NOMO-1 treated with DMSO at 0.1 percent for 48 hours (cell line): Measurements from ENCODE around the gene NFILZ.
"Not testable (repeated sequence)": the region's sequence is repeated elsewhere in the genome, so short reads cannot be mapped to it uniquely, and the experiment has no call there.

ENCODE experiments used
- DNase-seq: peaks from one replicate; lab custom pipeline; 2025; ENCODE audit not compliant: unreplicated experiment; lab: John Stamatoyannopoulos, UW

NFILZ gene

DNA sequence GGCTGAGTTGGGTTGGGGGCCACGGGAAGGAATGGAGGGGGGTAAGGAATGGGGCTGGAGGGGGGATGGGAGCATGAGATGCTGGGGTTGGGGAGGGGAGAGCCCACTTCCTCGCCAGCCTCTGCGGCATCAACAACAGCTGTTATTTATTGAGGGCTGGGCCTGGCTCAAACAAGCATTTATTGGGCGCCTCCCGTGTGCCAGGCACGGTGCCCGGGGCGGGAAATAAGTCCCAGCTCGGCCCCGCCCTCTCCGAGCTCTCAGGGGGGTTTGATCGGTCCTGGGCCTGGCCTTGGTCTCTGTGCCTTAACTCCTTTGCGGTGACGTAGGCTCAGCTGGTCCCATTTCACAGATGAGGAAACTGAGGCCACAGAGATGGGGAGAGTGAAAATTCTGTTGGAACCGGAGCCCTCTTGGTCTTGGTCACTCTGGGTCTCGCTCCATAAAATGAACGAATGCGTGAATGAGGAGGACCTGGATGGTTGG lies 19.0 kb upstream of the NFILZ start:
- DNase-seq = no peak

DNA sequence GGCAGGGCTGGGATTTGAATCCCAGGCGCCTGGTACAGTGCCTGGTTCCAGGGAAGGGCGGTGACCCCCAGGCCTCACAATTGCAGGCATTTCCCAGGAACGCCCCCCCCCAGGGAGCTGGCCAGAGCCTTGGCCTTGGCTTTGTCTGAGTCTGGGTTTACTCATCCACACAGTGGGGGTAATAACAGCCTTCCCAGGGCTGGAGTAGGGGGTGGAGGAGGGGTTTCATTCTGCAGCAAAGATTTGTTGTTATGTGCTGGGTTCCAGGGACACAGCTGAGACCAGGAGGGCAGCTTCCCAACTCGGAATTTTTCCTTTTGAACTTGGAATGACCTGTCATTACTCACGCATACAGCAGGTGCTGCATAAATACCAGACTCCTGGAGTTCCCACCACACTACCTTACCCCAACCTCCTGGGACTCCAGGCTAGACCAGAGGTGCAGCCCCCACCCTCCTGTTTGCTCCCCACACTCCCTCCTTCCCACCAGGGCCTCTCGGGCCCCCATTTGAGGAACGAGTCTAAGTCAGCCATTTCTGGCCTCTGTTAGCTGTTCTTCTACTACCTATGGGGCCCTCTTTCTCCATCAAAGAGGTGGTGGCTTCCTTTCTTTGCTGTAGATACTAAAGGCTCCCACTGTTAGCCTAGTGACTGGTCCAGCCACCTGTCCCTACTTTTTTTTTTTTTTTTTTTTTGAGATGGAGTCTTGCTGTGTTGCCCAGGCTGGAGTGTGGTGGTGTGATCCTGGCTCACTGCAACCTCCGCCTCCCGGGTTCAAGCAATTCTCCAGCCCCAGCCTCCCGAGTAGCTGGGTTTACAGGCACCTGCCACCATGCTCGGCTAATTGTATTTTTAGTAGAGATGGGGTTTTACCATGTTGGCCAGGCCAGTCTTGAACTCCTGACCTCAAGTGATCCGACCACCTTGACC lies 18.3 kb upstream of the NFILZ start:
- DNase-seq = no peak

DNA sequence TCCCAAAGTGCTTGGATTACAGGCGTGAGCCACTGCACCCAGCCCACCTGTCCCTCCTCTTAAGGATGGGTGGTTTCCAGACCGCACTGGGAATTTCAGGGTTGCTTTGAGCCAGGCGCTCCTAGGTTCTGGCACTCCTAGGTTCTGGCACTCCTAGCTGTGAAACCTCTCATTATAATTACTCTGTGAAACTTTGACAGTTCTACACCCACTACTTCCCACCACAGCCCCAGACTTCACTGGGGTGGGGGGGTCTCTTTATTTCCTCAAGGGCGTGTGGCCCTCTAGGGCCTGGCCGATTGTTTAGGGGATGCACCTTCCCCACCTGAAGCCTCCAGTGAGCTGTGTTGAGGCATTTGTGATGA lies 17.6 kb upstream of the NFILZ start:
- no peak for DNase-seq

DNA sequence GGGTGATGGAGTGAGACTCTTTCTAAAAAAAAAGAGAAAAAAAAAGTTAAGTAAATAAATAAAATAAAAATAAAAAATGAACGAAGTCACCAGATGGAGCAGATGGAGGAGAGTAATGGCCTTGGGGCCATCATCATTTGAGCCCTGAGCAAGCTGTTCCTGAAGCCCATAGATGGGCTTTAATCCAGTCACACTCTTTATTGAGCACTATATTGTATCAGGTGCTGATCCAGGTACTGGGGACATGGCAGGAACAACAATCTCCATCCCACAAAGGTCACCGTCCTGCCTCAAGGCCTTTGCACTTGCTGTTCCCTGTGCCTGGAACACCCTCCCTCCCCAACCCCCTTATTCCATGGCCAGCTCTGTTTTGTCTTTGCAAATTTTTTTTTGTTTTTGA lies 16.0 kb upstream of the NFILZ start:
- no peak for DNase-seq

GRCh38 chr19:8615024-8615423 lies 15.4 kb upstream of the NFILZ start:
- DNase-seq = no peak

DNA sequence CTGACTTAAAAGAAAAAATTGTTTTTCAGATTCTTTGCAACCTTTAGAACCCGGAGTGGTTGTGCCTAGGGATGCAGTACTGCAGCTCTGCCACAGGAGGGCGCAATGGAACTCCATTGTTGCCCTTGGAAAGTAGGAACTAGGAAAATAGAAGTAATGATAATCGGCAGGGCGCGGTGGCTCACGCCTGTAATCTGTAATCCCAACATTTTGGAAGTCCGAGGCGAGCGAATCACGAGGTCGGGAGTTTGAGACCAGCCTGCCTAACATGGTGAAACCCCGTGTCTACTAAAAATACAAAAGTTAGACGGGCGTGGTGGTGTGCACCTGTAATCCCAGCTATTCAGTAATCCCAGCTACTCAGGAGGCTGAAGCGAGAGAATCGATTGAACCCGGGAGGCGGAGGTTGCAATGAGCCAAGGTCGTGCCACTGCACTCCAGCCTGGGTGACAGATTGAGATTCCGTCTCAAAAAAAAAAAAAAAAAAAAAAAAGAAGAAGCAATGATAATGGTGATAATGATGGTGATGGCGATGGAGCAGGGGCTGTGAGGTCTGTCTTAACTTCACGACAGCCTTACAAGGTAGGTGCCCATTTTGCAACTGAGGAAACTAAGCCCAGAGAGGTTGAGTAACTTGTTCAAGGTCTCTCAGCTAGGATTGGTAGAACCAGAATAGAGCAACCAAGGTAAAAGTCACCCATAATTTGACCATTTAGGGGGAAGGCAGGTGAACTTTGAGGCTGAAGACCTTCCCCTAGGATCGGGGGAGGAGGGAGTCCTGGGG lies 14.4 kb upstream of the NFILZ start:
- peak; percentile 66 for DNase-seq

DNA sequence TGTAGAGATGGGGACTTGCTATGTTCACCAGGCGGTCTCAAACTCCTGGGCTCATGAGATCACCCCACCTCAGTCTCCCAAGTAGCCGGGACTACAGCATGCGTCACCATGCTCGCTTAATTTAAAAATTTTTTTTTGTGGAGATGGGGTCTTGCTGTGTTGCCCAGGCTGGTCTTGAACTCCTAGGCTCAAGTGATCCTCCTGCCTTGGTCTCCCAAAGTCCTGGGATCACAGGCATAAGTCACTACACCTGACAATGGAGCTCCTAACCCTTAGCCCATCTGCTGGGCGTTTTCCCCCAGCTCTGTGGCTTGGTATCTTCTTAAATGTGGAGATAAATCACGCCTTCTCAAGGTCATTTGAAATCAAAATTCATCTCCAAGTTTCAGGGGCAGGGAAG lies 13.6 kb upstream of the NFILZ start:
- no peak for DNase-seq

- DNase-seq = not testable (repeated sequence)
Measured at GRCh38 chr19:8617325-8617724, 13.1 kb upstream of the NFILZ start.

GRCh38 chr19:8617984-8618383 lies 12.4 kb upstream of the NFILZ start:
- no peak for DNase-seq

DNA sequence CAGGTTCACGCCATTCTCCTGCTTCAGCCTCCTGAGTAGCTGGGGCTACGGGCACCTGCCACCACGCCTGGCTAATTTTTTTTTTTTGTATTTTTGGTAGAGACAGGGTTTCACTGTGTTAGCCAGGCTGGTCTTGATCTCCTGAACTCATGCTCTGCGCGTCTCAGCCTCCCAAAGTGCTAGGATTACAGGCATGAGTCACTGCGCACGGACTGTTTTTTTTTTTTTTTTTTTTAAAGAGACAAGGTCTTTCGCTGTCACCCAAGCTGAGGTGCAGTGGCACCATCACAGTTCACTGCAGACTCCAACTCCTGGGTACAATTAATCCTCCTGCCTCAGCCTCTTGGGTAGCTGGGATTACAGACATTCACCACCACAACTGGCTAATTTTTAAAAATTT lies 11.7 kb upstream of the NFILZ start:
- DNase-seq = no peak

DNA sequence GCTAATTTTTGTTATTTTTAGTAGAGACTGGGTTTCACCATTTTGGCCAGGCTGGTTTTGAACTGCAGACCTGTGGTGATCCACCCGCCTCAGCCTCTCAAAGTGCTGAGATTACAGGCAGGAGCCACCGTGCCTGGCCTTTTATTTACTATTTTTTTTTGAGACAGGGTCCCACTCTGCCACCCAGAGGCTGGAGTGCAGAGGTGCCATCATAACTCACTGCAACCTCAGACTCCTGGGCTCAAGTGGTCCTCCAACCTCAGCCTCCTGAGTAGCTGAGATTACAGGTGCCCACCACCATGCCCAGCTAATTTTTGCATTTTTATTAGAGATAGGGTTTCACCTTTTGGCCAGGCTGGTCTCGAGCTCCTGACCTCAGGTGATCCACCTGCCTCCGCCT lies 7.5 kb upstream of the NFILZ start:
- not testable (repeated sequence) for DNase-seq

DNA sequence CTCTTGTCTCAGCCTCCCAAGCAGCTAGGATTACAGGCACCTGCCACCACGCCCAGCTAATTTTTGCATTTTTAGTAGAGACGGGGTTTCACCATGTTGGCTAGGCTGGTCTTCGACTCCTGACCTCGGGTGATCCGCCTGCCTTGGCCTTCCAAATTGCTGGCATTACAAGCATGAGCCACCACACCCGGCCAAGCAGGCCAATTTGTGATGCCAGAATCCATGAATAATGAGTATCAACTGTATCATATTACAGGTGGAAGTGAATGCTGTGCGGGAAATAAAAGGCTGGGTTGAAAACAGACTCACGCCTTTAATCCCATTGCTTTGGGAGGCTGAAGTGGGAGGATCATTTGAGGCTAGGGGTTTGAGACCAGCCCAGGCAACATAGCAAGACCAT lies 3.6 kb upstream of the NFILZ start:
- DNase-seq = no peak

DNA sequence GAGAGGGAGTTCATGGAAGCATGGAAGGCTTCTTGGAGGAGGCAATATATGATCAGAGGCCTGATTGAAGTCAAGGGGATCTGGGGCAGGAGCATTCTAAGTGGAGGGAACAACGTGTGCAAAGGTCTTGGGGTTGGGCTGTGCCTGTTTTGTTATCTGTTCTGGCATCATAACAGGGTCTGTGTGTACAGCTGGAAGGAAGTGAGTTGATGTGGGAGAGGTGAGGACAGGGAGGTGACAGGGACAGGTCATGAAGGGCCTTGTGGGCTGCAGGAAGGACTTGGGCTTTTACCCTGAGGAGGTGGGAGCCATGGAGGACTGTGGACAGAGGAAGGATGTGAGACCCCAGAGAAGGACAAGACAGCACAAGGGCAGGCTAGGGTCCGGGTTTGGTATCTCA lies 1.2 kb upstream of the NFILZ start:
- DNase-seq = no peak

- no peak for DNase-seq
Measured at GRCh38 chr19:8630796-8631424, 477 bp downstream of the NFILZ start.

GRCh38 chr19:8631425-8631819 lies 989 bp downstream of the NFILZ start:
- no peak for DNase-seq

DNA sequence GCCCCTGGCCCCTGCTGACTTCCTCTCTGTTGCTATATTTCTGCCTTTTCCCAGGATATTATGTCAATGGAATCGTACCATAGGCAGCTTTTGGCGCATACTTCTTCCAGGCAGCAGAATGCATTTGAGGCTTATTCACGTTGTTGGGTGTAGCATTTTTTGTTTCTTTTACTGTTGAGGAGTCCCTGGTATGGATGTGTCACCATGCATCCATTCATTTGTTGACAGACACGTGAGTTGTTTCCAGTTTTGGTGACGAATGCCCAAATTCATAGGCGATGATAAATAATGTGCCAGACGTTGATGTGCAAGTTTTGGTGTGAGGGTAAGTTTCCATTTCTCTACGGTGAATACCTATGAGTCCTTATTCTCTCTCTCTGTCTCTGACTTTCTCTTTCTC lies 5.0 kb downstream of the NFILZ start:
- DNase-seq = no peak

- DNase-seq = not testable (repeated sequence)
Measured at GRCh38 chr19:8637070-8637469, 6.6 kb downstream of the NFILZ start.

DNA sequence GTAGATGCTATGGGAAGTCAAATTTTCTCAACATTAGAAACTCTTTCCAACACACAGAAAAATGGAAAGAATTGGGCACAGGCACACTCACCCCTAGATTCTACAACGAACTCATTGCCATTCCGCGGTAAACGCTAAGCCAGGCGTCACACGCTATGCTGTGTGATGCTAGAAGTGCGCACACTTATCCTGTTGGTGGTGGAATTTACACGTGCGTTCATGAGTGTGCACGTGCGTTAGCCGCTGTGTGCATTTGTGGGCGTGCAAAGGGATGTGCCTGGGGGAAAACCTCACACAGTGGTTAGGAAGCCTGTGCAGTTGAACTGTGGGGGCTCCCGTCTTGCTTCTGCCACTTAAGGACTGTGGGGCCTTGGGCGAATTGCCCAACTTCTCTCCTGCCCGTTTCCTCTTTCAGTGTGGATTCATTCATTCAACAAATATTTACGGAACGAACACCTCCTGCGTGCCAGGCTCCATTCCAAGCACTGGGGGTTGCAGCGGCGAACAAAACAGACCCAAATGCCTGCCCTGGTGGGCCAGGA lies 7.7 kb downstream of the NFILZ start:
- peak; percentile 86 for DNase-seq

DNA sequence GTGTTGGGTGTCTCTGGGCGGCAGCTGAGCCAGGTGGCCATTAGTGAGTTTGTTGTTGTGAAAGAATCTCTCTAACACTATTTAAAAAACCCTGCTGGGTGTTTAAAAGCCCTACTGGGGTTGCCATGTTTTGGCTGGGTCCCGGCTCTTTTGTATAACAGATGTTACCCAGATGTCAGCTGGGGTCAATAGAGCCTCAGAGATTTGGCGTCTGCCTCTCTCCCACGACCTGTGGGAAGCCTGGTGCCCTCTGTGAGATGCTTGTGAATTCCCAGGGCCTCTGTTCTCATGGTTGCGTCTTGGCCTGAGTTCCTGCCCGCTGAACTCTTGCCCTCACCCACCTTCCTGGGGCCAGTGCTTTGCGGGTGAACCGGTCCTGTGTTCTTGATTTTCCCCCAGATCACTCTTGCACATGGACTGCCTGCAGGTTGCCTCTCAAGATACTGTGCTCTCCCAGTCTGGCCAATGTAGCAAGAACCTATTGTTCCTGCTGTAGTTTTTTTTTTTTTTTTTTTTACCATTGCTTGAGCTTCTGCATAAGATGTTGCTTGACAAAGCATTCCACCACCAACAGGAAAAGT lies 9.5 kb downstream of the NFILZ start:
- DNase-seq = no peak

DNA sequence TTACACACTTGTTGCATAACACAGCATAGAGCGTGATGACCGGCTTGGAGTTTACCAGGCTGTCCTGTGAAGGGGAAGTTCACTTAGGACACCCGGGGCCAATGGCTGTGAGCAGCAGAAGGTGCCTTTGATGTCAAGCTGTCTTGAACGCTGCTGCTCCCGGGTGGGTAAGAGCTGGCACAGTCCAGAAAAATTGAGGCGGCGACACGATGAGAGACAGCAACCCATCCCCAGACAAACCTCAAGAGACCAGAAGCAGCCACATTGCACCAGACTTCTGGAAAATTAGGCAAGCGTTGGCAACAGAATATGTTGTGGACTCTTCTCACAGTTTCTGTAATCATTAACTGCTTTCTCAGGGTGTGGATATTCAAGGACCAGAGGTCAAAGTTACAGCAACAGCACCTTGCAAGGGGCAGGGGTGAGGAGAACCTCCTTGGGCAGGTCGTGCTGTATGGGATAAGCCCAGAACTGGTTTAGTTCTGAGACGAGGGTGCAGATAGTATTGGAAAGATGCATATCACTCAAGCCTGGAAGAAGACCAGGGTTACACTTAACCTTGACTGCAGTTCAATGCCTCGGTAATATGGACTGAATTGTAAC lies 10.1 kb downstream of the NFILZ start:
- peak; percentile 93 for DNase-seq
